Endodermal cell (in vitro differentiated cells): ENCODE measurements around the gene MAN2A2. TPM values are rescaled to one million over a fixed set of nuclear protein-coding genes. Genes with fewer than 3 reads are reported as not detected.

Experiments used
- DNase-seq: peaks from one replicate; pipeline ENCODE4 v3.0.0-alpha.2; 2017
- H3K27ac ChIP-seq: 2 replicates; pipeline ENCODE4 v1.5.1; 2013; ENCODE audit warnings: mild to moderate bottlenecking, low read depth, low read length, moderate library complexity
- H3K27me3 ChIP-seq: 2 replicates; pipeline ENCODE4 v1.6.1; 2013; ENCODE audit warnings: mild to moderate bottlenecking, low read length, moderate library complexity; ENCODE audit not compliant: insufficient read depth, control insufficient read depth, poor library complexity, severe bottlenecking
- H3K36me3 ChIP-seq: 2 replicates; pipeline ENCODE4 v1.7.0; 2013; ENCODE audit warnings: mild to moderate bottlenecking, low read length, moderate library complexity; ENCODE audit not compliant: control insufficient read depth, insufficient read depth
- H3K4me1 ChIP-seq: one replicate; pipeline ENCODE4 v1.7.0; 2013; ENCODE audit warnings: low read length; ENCODE audit not compliant: control insufficient read depth, insufficient read depth
- H3K4me3 ChIP-seq: 2 replicates; pipeline ENCODE4 v1.5.1; 2013; ENCODE audit warnings: mild to moderate bottlenecking, low read length, moderate library complexity
- H3K9ac ChIP-seq: 2 replicates; pipeline ENCODE4 v1.6.1; 2013; ENCODE audit warnings: mild to moderate bottlenecking, low read length, moderate library complexity; ENCODE audit not compliant: poor library complexity, severe bottlenecking; ENCODE audit errors: extremely low read depth
- H3K9me3 ChIP-seq: 2 replicates; pipeline ENCODE4 v1.6.1; 2013; ENCODE audit warnings: mild to moderate bottlenecking, low read length, moderate library complexity; ENCODE audit not compliant: control insufficient read depth
- H3K27ac Mint-ChIP-seq: 2 replicates; pipeline ENCODE4 v1.8.0; 2020; ENCODE audit warnings: mixed read lengths
- H3K27me3 Mint-ChIP-seq: 2 replicates; pipeline ENCODE4 v1.8.0; 2021; ENCODE audit warnings: mild to moderate bottlenecking, mixed read lengths; ENCODE audit not compliant: insufficient read depth
- H3K36me3 Mint-ChIP-seq: 2 replicates; pipeline ENCODE4 v1.8.0; 2020; ENCODE audit warnings: low read depth, mixed read lengths
- H3K4me1 Mint-ChIP-seq: 2 replicates; pipeline ENCODE4 v1.8.0; 2020; ENCODE audit warnings: mixed read lengths
- H3K4me3 Mint-ChIP-seq: 2 replicates; pipeline ENCODE4 v1.8.0; 2020; ENCODE audit warnings: mild to moderate bottlenecking, moderate library complexity, mixed read lengths
- H3K9me3 Mint-ChIP-seq: 2 replicates; pipeline ENCODE4 v1.8.0; 2020; ENCODE audit warnings: mild to moderate bottlenecking, mixed read lengths
- CTCF ChIP-seq: fragments of 200-600 bp; sonication (generic); conservative IDR thresholded peaks from 2 replicates; pipeline ENCODE4 v1.5.0; 2021; ENCODE audit warnings: antibody characterized with exemption, mild to moderate bottlenecking
- WGBS, 2 experiments: methylation state at CpG; one replicate each; pipeline versions ENCODE4 v1.1.5 to v1.1.7; 2013; ENCODE audit warnings: missing lambda C conversion rate in 2 of 2, mixed read lengths in 1 of 2; ENCODE audit not compliant: insufficient coverage in 1 of 2, insufficient read length in 1 of 2; 5-methylcytosine and 5-hydroxymethylcytosine counted together
- total RNA-seq, 2 donors: library from RNA; stranded (reverse); fragmentation: NEBNext Ultra II Directional in 1 of 2; extraction: Animal tissue kit (Norgen Biotek cat#: 25700) in 1 of 2; gene quantifications; 2 replicates in 1 of 2; 3 replicates in 1 of 2; pipeline ENCODE4 v1.2.1, GENCODE V29; 2021

The MAN2A2 gene
- total RNA-seq, 2 donors from 2014 or later: 41.0 to 62.9 TPM

GRCh38 chr15:90871139-90871715, 31.9 kb upstream of the MAN2A2 start:
- Histone ChIP-seq H3K4me3 (peak overlapping the region; percentile 84), H3K4me1 (peaks cover 45% of the 10 kb centered on the region), H3K9ac (peak overlapping the region; percentile 57), H3K36me3 (peaks cover under 1% of the 10 kb centered on the region), H3K27me3 (no peaks in the 10 kb centered on the region), H3K27ac (no peak overlapping the region), H3K9me3 (no peaks in the 10 kb centered on the region)
- Mint-ChIP-seq H3K27ac (peak overlapping the region; percentile 69), H3K4me1 (peaks cover 66% of the 10 kb centered on the region), H3K36me3 (peaks cover 4% of the 10 kb centered on the region), H3K9me3 (no peaks in the 10 kb centered on the region), H3K27me3 (no peaks in the 10 kb centered on the region), H3K4me3 (peak overlapping the region; percentile 67)
- no peak for TF ChIP-seq CTCF
- whole genome bisulfite sequencing, 2 experiments: 0 to 1% methylated on average over 7 to 63 of the region's 71 CpGs
- DNase-seq: peak; percentile 81

- peaks cover 44% of the 10 kb centered on the region for H3K4me1 ChIP-seq
- DNase-seq: peak; percentile 86
- peak overlapping the region; percentile 86 for H3K27ac Mint-ChIP-seq
- no peak for TF ChIP-seq CTCF
- peak overlapping the region; percentile 57 for H3K9ac ChIP-seq
- H3K4me3 Mint-ChIP-seq: peak overlapping the region; percentile 67
- no peaks in the 10 kb centered on the region for H3K9me3 Mint-ChIP-seq
- 1 to 3% methylated on average over 32 to 77 of the region's 77 CpGs for WGBS, 2 experiments
- H3K27ac ChIP-seq: no peak overlapping the region
- no peaks in the 10 kb centered on the region for H3K27me3 Mint-ChIP-seq
- peaks cover 61% of the 10 kb centered on the region for H3K4me1 Mint-ChIP-seq
- peak overlapping the region; percentile 84 for H3K4me3 ChIP-seq
- H3K27me3 ChIP-seq: no peaks in the 10 kb centered on the region
- peaks cover 7% of the 10 kb centered on the region for H3K36me3 ChIP-seq
- H3K36me3 Mint-ChIP-seq: peaks cover 11% of the 10 kb centered on the region
- no peaks in the 10 kb centered on the region for H3K9me3 ChIP-seq
Measured at GRCh38 chr15:90871716-90872485, 31.2 kb upstream of the MAN2A2 start.

GRCh38 chr15:90872486-90873184, 30.5 kb upstream of the MAN2A2 start:
- no peaks in the 10 kb centered on the region for H3K27me3 ChIP-seq
- H3K36me3 ChIP-seq: peaks cover 14% of the 10 kb centered on the region
- peaks cover 44% of the 10 kb centered on the region for H3K4me1 ChIP-seq
- no peak overlapping the region for H3K27ac ChIP-seq
- H3K4me1 Mint-ChIP-seq: peaks cover 56% of the 10 kb centered on the region
- no peak for TF ChIP-seq CTCF
- peak; percentile 62 for DNase-seq
- H3K9me3 Mint-ChIP-seq: no peaks in the 10 kb centered on the region
- 49 to 50% methylated on average over 3 to 12 of the region's 12 CpGs for WGBS, 2 experiments
- peak overlapping the region; percentile 84 for H3K4me3 ChIP-seq
- H3K27me3 Mint-ChIP-seq: no peaks in the 10 kb centered on the region
- peak overlapping the region; percentile 57 for H3K9ac ChIP-seq
- H3K4me3 Mint-ChIP-seq: peak overlapping the region; percentile 67
- H3K36me3 Mint-ChIP-seq: peaks cover 18% of the 10 kb centered on the region
- H3K27ac Mint-ChIP-seq: peak overlapping the region; percentile 86
- H3K9me3 ChIP-seq: no peaks in the 10 kb centered on the region
